Lung microvascular endothelial cell (primary cell): ENCODE results near the gene OR2A12. TPM values are rescaled to one million over a fixed set of nuclear protein-coding genes. Genes with fewer than 3 reads are reported as not detected.
"Not testable (repeated sequence)": the region's sequence is repeated elsewhere in the genome, so short reads cannot be mapped to it uniquely, and the experiment has no call there.

Experiments
- DNase-seq, 2 donors: peaks; one replicate each; pipeline versions ENCODE4 v3.0.0 to v3.0.0-alpha.2; 2010; ENCODE audit warnings: low read depth in 2 of 2
- total RNA-seq: library from RNA; depleted of rRNA; stranded (reverse); fragments of >200 nt; gene quantifications from 2 replicates; pipeline ENCODE4 v1.2.1, GENCODE V29; 2014

The OR2A12 gene
- total RNA-seq, 1 donor from 2014 or later = not detected

- DNase-seq = no peak
Measured at GRCh38 chr7:144118341-144118740, 32.3 kb downstream of the OR2A12 start.

GRCh38 chr7:144122876-144123275 is 36.8 kb downstream of the OR2A12 start, which contains the start of gene OR2A14:
Gene OR2A14, plus strand, starts transcription at chr7:144123176. Its CDS starts 5,937 bp downstream, at chr7:144129113.
- DNase-seq = no peak

- DNase-seq = peak; percentile 81 to 90
Measured at GRCh38 chr7:144127714-144128334, 41.7 kb downstream of the OR2A12 start.

- not testable (repeated sequence) for DNase-seq
Measured at GRCh38 chr7:144129601-144130000, 43.5 kb downstream of the OR2A12 start.

- DNase-seq = no peak
Measured at GRCh38 chr7:144130730-144131129, 44.7 kb downstream of the OR2A12 start.

- DNase-seq = no peak
Measured at GRCh38 chr7:144132262-144132661, 46.2 kb downstream of the OR2A12 start.

- no peak for DNase-seq
Measured at GRCh38 chr7:144133307-144133706, 47.2 kb downstream of the OR2A12 start.

- DNase-seq = no peak
Measured at GRCh38 chr7:144134116-144134515, 48.0 kb downstream of the OR2A12 start.

GRCh38 chr7:144137501-144137900 is 51.4 kb downstream of the OR2A12 start:
- DNase-seq = no peak

GRCh38 chr7:144142187-144142586 is 56.1 kb downstream of the OR2A12 start:
- DNase-seq = no peak

GRCh38 chr7:144144426-144144825 is 58.3 kb downstream of the OR2A12 start:
- no peak for DNase-seq

- no peak for DNase-seq
Measured at GRCh38 chr7:144148224-144148827, 62.2 kb downstream of the OR2A12 start.

Other genes starting within 250 kb of the OR2A12 start
- 32.7 and 38.1 TPM in 2 replicates for gene TCAF1, start 184.1 kb upstream of the OR2A12 start, total RNA-seq
- not detected in 2 replicates for gene OR2F2, start 151.0 kb upstream of the OR2A12 start, total RNA-seq
- gene OR2F1, start 131.4 kb upstream of the OR2A12 start, total RNA-seq = not detected in 2 replicates
- not detected in 2 replicates for gene OR6B1, start 86.0 kb upstream of the OR2A12 start, total RNA-seq
- gene OR2A5, start 37.3 kb upstream of the OR2A12 start, total RNA-seq = not detected in 2 replicates
- gene OR2A25, start 16.5 kb upstream of the OR2A12 start, total RNA-seq = not detected in 2 replicates
- gene OR2A2, start 23.3 kb downstream of the OR2A12 start, total RNA-seq = not detected in 2 replicates
- not detected in 2 replicates for gene OR2A14, start 36.9 kb downstream of the OR2A12 start, total RNA-seq
- not detected in 2 replicates for gene CTAGE4, start 97.2 kb downstream of the OR2A12 start, total RNA-seq
- gene ARHGEF35, start 109.6 kb downstream of the OR2A12 start, total RNA-seq = under 0.01 TPM in 1 of 2 replicates, not detected in the other
- not detected in 2 replicates for gene OR2A42, start 153.3 kb downstream of the OR2A12 start, total RNA-seq
- not detected in 2 replicates for gene OR2A7, start 178.5 kb downstream of the OR2A12 start, total RNA-seq
- not detected in 2 replicates for gene CTAGE8, start 183.0 kb downstream of the OR2A12 start, total RNA-seq
- gene OR2A1, start 226.1 kb downstream of the OR2A12 start, total RNA-seq = not detected in 2 replicates